PFSK-1 (cell line): ENCODE results near the gene CLASP1. TPM values are rescaled to one million over a fixed set of nuclear protein-coding genes. Genes with fewer than 3 reads are reported as not detected.
A peak's percentile ranks its signal among the peaks of the same experiment; 100 is the strongest.

Source experiments
- FOXP2 ChIP-seq: optimal IDR thresholded peaks from 2 replicates; pipeline ENCODE3; 2011; ENCODE audit warnings: borderline replicate concordance, control low read depth, inconsistent platforms; ENCODE audit not compliant: insufficient read depth; ENCODE audit errors: extremely low read length, extremely low read depth
- POLR2AphosphoS5 ChIP-seq: IDR thresholded peaks from 2 replicates; pipeline ENCODE4 v1.6.1; 2012; ENCODE audit warnings: low read depth, mild to moderate bottlenecking, control low read depth, low read length, moderate library complexity
- SIN3A ChIP-seq: IDR thresholded peaks from 2 replicates; pipeline ENCODE4 v1.6.1; 2012; ENCODE audit warnings: mild to moderate bottlenecking, low read length, moderate library complexity, borderline replicate concordance; ENCODE audit not compliant: insufficient read depth
- TAF1 ChIP-seq: IDR thresholded peaks from 2 replicates; pipeline ENCODE4 v1.6.1; 2012; ENCODE audit warnings: low read length, control low read depth, borderline replicate concordance; ENCODE audit not compliant: insufficient read depth
- polyA plus RNA-seq: library from polyadenylated mRNA; unstranded; fragments of >200 nt; gene quantifications from one replicate; pipeline ENCODE4 v1.2.1, GENCODE V29; 2012; ENCODE audit warnings: low read depth, missing spikeins; ENCODE audit not compliant: insufficient read length
- TF ChIP-seq, protein P1 (sequence below), 2 experiments: IDR thresholded peaks; 2 replicates each; pipeline versions ENCODE4 v1.6.1 to v1.8.0; 2011 to 2012; ENCODE audit warnings: low read depth in 2 of 2, low read length in 2 of 2, control low read depth in 1 of 2, inconsistent platforms in 1 of 2, mild to moderate bottlenecking in 1 of 2, moderate library complexity in 1 of 2; ENCODE audit not compliant: insufficient read depth in 1 of 2

The CLASP1 gene
- polyA plus RNA-seq: 14.6 TPM

DNA sequence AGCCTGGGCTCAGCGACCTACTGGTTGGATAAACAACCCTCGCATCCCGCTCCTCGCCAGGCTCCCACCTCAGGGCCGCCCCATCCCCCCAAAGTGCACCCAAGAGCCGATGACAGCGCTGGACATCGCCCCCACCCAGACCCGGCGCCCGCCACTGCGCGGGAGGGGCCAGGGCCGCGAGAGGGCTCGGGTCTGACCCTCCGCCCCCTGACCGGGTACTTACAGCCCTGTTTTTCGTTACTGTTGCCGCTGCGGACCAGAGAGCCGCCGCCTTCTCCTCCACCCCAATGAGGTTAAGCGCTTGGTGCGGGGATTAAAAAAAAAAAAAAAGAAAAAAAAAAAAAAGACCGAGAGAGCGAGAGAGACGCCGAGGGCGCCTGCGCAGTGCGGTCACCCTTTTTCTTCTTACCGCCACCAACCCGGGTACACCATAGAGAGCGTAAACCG, at the start of gene CLASP1:
TSS of gene CLASP1 (minus strand) at position 314 of the 447 bp plus-strand sequence. CDS start 43,567 bp downstream, outside the sequence.
- TF ChIP-seq SIN3A (peak; percentile 66; the same call in 1 of the 2 replicates), TAF1 (peak; percentile 28; the same call in 1 of the 2 replicates), POLR2AphosphoS5 (no peak)

DNA sequence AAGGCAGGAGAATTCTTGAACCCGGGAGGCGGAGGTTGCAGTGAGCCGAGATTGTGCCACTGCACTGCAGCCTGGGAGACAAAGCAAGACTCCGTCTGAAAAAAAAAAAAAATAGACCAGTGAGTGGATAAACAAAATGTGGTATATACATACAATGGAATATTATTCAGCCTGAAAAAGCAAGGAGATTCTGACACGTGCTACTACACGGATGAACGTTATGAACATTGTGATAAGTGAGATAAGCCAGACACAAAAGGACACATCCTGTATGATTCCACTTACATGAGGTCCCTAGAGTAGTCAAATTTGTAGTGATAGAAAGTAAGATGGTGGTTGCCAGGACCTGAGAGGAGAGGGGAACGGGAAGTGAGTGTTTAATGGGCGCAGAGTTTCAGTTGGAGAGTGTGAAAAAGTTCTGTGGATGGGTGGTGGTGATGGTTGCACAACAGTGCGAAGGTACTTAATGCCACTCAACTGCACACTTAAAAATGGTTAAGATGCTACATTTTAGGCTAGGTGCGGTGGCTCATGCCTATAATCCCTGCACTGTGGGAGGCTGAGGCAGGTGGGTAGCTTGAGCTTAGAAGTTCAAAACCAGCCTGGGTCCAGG, 49.2 kb upstream of the CLASP1 start:
- TF ChIP-seq, protein P1, sequence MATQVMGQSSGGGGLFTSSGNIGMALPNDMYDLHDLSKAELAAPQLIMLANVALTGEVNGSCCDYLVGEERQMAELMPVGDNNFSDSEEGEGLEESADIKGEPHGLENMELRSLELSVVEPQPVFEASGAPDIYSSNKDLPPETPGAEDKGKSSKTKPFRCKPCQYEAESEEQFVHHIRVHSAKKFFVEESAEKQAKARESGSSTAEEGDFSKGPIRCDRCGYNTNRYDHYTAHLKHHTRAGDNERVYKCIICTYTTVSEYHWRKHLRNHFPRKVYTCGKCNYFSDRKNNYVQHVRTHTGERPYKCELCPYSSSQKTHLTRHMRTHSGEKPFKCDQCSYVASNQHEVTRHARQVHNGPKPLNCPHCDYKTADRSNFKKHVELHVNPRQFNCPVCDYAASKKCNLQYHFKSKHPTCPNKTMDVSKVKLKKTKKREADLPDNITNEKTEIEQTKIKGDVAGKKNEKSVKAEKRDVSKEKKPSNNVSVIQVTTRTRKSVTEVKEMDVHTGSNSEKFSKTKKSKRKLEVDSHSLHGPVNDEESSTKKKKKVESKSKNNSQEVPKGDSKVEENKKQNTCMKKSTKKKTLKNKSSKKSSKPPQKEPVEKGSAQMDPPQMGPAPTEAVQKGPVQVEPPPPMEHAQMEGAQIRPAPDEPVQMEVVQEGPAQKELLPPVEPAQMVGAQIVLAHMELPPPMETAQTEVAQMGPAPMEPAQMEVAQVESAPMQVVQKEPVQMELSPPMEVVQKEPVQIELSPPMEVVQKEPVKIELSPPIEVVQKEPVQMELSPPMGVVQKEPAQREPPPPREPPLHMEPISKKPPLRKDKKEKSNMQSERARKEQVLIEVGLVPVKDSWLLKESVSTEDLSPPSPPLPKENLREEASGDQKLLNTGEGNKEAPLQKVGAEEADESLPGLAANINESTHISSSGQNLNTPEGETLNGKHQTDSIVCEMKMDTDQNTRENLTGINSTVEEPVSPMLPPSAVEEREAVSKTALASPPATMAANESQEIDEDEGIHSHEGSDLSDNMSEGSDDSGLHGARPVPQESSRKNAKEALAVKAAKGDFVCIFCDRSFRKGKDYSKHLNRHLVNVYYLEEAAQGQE (IDR thresholded peaks at IDR 0.05; ENCODE audit: insufficient read depth in 1 of 2, low read depth in 2 of 2, low read length in 2 of 2): no peak
- no peak for TF ChIP-seq POLR2AphosphoS5
- no peak for TF ChIP-seq TAF1
- no peak for TF ChIP-seq SIN3A
- no peak for TF ChIP-seq FOXP2

DNA sequence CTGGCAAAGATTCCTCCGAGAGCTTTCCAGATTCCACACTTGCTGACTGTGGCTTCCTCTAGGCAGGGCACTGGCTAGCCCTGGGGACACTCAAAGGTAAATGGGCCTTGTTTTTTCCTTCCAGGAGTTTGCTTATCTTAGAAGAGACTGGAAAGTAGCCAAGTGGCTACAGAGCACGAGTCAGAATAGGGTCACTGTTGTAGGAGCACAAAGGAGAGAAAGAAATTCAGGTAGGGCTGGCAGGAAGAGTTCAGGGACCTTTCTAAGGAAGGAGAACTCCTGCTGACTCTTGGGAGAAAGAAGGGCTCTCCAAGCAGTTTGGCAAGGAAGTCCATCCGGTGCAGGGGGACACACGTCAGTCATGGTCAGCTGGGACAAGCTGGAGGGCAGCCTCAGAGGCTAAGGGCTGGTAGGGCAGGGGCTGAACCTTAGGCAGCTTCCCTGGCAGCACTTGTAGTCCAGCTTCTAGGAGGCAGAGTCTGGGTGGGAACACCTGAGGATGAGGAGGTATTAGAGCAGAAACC, 47.9 kb upstream of the CLASP1 start:
- TF ChIP-seq FOXP2 (no peak), TAF1 (no peak), SIN3A (no peak), POLR2AphosphoS5 (no peak)
- TF ChIP-seq, protein P1 (IDR thresholded peaks at IDR 0.05; ENCODE audit: insufficient read depth in 1 of 2, low read depth in 2 of 2, low read length in 2 of 2): no peak

DNA sequence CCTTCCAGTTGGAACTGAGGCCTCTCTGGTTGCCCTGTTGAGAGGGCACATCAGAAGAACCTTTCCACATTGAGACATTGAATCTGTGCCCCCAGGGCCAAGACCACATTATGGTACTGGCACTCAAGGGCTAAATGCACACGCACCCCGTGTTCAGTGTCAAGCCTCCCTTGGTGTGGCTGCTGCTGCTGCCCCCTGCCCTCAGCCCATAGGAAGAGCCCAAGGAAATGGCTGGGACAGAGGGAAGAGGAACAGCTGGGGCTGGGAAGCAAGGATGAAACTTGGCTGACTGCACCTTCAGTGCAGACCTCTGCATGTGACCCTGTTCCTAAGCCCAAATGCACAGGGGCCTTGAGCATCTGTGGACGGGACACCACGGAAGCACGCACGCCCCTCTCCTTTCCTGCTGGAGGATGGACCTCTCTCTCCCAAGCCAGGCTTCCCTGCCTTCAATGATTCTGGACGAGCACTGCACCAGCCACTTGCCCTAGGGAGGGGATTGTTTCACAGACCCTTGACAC, 47.2 kb upstream of the CLASP1 start:
- TF ChIP-seq POLR2AphosphoS5: no peak
- TF ChIP-seq SIN3A: no peak
- no peak for TF ChIP-seq TAF1
- TF ChIP-seq, protein P1 (IDR thresholded peaks at IDR 0.05; ENCODE audit: insufficient read depth in 1 of 2, low read depth in 2 of 2, low read length in 2 of 2): no peak
- no peak for TF ChIP-seq FOXP2

DNA sequence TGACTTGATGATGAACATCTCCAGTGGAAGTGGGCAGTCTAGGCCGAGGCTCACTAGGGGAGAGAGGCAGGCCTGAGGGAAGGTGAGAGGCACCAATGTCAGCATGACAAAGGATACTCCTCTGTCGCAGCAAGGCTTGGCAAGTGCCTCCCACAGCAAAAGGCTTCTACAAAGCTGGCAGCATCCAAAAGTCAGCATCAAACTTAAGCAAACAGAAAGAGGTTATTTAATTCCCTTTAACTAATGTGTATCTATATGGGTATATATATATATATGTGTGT, 45.8 kb upstream of the CLASP1 start:
- TF ChIP-seq FOXP2 (no peak), POLR2AphosphoS5 (no peak), TAF1 (no peak), SIN3A (no peak)
- TF ChIP-seq, protein P1 (IDR thresholded peaks at IDR 0.05; ENCODE audit: insufficient read depth in 1 of 2, low read depth in 2 of 2, low read length in 2 of 2): no peak
